Activated naive CD8-positive, alpha-beta T cell treated with anti-CD3 and anti-CD28 coated beads, Interleukin-2, amount 50 U/mL, for 24 hours (primary cell): ENCODE data around the gene ZEB2.

Experiments used
- ATAC-seq: fragments of 150-1000 bp; cut with Tn5 transposase; one replicate; pipeline ENCODE4 v1.10.0; 2021
- DNase-seq: peaks from one replicate; pipeline ENCODE4 v3.0.0; 2021
- H3K27ac Mint-ChIP-seq: one replicate; pipeline ENCODE4 v1.8.0; 2021; ENCODE audit warnings: mild to moderate bottlenecking, mixed read lengths
- H3K27me3 Mint-ChIP-seq: one replicate; pipeline ENCODE4 v1.8.0; 2021; ENCODE audit warnings: mixed read lengths
- H3K36me3 Mint-ChIP-seq: one replicate; pipeline ENCODE4 v1.8.0; 2021; ENCODE audit warnings: low read depth, mixed read lengths
- H3K4me1 Mint-ChIP-seq: one replicate; pipeline ENCODE4 v1.8.0; 2021; ENCODE audit warnings: mixed read lengths
- H3K4me3 Mint-ChIP-seq: one replicate; pipeline ENCODE4 v1.8.0; 2021; ENCODE audit warnings: mild to moderate bottlenecking, moderate library complexity, mixed read lengths
- H3K9me3 Mint-ChIP-seq: one replicate; pipeline ENCODE4 v1.8.0; 2021; ENCODE audit warnings: mixed read lengths

The ZEB2 gene

GRCh38 chr2:144512470-144512869 is 7.4 kb downstream of the ZEB2 start:
- ATAC-seq (no peak), DNase-seq (no peak)
- Mint-ChIP-seq H3K4me1 (peaks cover 71% of the 10 kb centered on the region), H3K27ac (peak overlapping the region; percentile 22), H3K9me3 (no peaks in the 10 kb centered on the region), H3K27me3 (peaks cover 26% of the 10 kb centered on the region), H3K36me3 (peaks cover 9% of the 10 kb centered on the region), H3K4me3 (no peak overlapping the region)

- H3K4me3 Mint-ChIP-seq: no peak overlapping the region
- peaks cover 74% of the 10 kb centered on the region for H3K4me1 Mint-ChIP-seq
- H3K9me3 Mint-ChIP-seq: no peaks in the 10 kb centered on the region
- H3K36me3 Mint-ChIP-seq: peaks cover 7% of the 10 kb centered on the region
- DNase-seq (no peak), ATAC-seq (no peak)
- peaks cover 26% of the 10 kb centered on the region for H3K27me3 Mint-ChIP-seq
- H3K27ac Mint-ChIP-seq: no peak overlapping the region
Observed at GRCh38 chr2:144511937-144512336, 8.0 kb downstream of the ZEB2 start.

- peaks cover 7% of the 10 kb centered on the region for H3K36me3 Mint-ChIP-seq
- H3K27me3 Mint-ChIP-seq: peaks cover 26% of the 10 kb centered on the region
- peak overlapping the region; percentile 65 for H3K4me3 Mint-ChIP-seq
- ATAC-seq: no peak
- H3K27ac Mint-ChIP-seq: peak overlapping the region; percentile 74
- DNase-seq: no peak
- H3K4me1 Mint-ChIP-seq: peaks cover 77% of the 10 kb centered on the region
- H3K9me3 Mint-ChIP-seq: no peaks in the 10 kb centered on the region
Observed at GRCh38 chr2:144511226-144511810, 8.6 kb downstream of the ZEB2 start.

- H3K4me3 Mint-ChIP-seq: peak overlapping the region; percentile 65
- DNase-seq (no peak), ATAC-seq (peak; percentile 81)
- peaks cover 24% of the 10 kb centered on the region for H3K27me3 Mint-ChIP-seq
- peak overlapping the region; percentile 74 for H3K27ac Mint-ChIP-seq
- H3K36me3 Mint-ChIP-seq: peaks cover 7% of the 10 kb centered on the region
- peaks cover 83% of the 10 kb centered on the region for H3K4me1 Mint-ChIP-seq
- no peaks in the 10 kb centered on the region for H3K9me3 Mint-ChIP-seq
Observed at GRCh38 chr2:144510294-144510991, 9.5 kb downstream of the ZEB2 start.

GRCh38 chr2:144509879-144510221 is 10.1 kb downstream of the ZEB2 start:
- DNase-seq: no peak
- ATAC-seq: no peak
- no peaks in the 10 kb centered on the region for H3K9me3 Mint-ChIP-seq
- no peak overlapping the region for H3K4me3 Mint-ChIP-seq
- peaks cover 7% of the 10 kb centered on the region for H3K36me3 Mint-ChIP-seq
- H3K27me3 Mint-ChIP-seq: peaks cover 20% of the 10 kb centered on the region
- peaks cover 84% of the 10 kb centered on the region for H3K4me1 Mint-ChIP-seq
- no peak overlapping the region for H3K27ac Mint-ChIP-seq

GRCh38 chr2:144509001-144509878 is 10.7 kb downstream of the ZEB2 start:
- H3K27me3 Mint-ChIP-seq: peaks cover 17% of the 10 kb centered on the region
- peaks cover 87% of the 10 kb centered on the region for H3K4me1 Mint-ChIP-seq
- H3K36me3 Mint-ChIP-seq: peaks cover 2% of the 10 kb centered on the region
- no peak for ATAC-seq
- no peak for DNase-seq
- no peak overlapping the region for H3K4me3 Mint-ChIP-seq
- H3K27ac Mint-ChIP-seq: no peak overlapping the region
- H3K9me3 Mint-ChIP-seq: no peaks in the 10 kb centered on the region

GRCh38 chr2:144508172-144508851 is 11.6 kb downstream of the ZEB2 start:
- Mint-ChIP-seq H3K36me3 (peaks cover under 1% of the 10 kb centered on the region), H3K4me3 (peak overlapping the region; percentile 7), H3K27ac (peak overlapping the region; percentile 25), H3K27me3 (peaks cover 10% of the 10 kb centered on the region), H3K9me3 (no peaks in the 10 kb centered on the region), H3K4me1 (peaks cover 81% of the 10 kb centered on the region)
- no peak for ATAC-seq
- DNase-seq: no peak

GRCh38 chr2:144507441-144508171 is 12.3 kb downstream of the ZEB2 start:
- Mint-ChIP-seq H3K36me3 (peaks cover 2% of the 10 kb centered on the region), H3K27ac (no peak overlapping the region), H3K4me3 (peak overlapping the region; percentile 7), H3K9me3 (no peaks in the 10 kb centered on the region), H3K4me1 (peaks cover 75% of the 10 kb centered on the region), H3K27me3 (peaks cover 7% of the 10 kb centered on the region)
- no peak for ATAC-seq
- DNase-seq: no peak

- Mint-ChIP-seq H3K27me3 (peaks cover 3% of the 10 kb centered on the region), H3K4me3 (peak overlapping the region; percentile 7), H3K9me3 (no peaks in the 10 kb centered on the region), H3K36me3 (peaks cover 10% of the 10 kb centered on the region), H3K27ac (peak overlapping the region; percentile 30), H3K4me1 (peaks cover 64% of the 10 kb centered on the region)
- DNase-seq (peak; percentile 21), ATAC-seq (peak; percentile 64)
Observed at GRCh38 chr2:144505245-144505831, 14.6 kb downstream of the ZEB2 start.

GRCh38 chr2:144504218-144504641 is 15.7 kb downstream of the ZEB2 start:
- DNase-seq (no peak), ATAC-seq (no peak)
- H3K9me3 Mint-ChIP-seq: no peaks in the 10 kb centered on the region
- peaks cover 60% of the 10 kb centered on the region for H3K4me1 Mint-ChIP-seq
- peaks cover 10% of the 10 kb centered on the region for H3K36me3 Mint-ChIP-seq
- H3K27me3 Mint-ChIP-seq: no peaks in the 10 kb centered on the region
- H3K27ac Mint-ChIP-seq: no peak overlapping the region
- H3K4me3 Mint-ChIP-seq: no peak overlapping the region

GRCh38 chr2:144503242-144503641 is 16.7 kb downstream of the ZEB2 start:
- no peaks in the 10 kb centered on the region for H3K27me3 Mint-ChIP-seq
- H3K4me1 Mint-ChIP-seq: peaks cover 51% of the 10 kb centered on the region
- H3K27ac Mint-ChIP-seq: no peak overlapping the region
- no peak for ATAC-seq
- H3K9me3 Mint-ChIP-seq: no peaks in the 10 kb centered on the region
- H3K36me3 Mint-ChIP-seq: peaks cover 12% of the 10 kb centered on the region
- no peak for DNase-seq
- H3K4me3 Mint-ChIP-seq: no peak overlapping the region

GRCh38 chr2:144502369-144502768 is 17.6 kb downstream of the ZEB2 start:
- DNase-seq (no peak), ATAC-seq (no peak)
- peaks cover 42% of the 10 kb centered on the region for H3K4me1 Mint-ChIP-seq
- no peaks in the 10 kb centered on the region for H3K9me3 Mint-ChIP-seq
- no peak overlapping the region for H3K27ac Mint-ChIP-seq
- H3K4me3 Mint-ChIP-seq: no peak overlapping the region
- H3K36me3 Mint-ChIP-seq: peaks cover 16% of the 10 kb centered on the region
- H3K27me3 Mint-ChIP-seq: no peaks in the 10 kb centered on the region

GRCh38 chr2:144501627-144502026 is 18.3 kb downstream of the ZEB2 start:
- Mint-ChIP-seq H3K4me3 (no peak overlapping the region), H3K27me3 (no peaks in the 10 kb centered on the region), H3K4me1 (peaks cover 40% of the 10 kb centered on the region), H3K27ac (no peak overlapping the region), H3K9me3 (no peaks in the 10 kb centered on the region), H3K36me3 (peaks cover 16% of the 10 kb centered on the region)
- ATAC-seq (no peak), DNase-seq (no peak)
